Sigmoid colon (tissue), 7 donors: Measurements from ENCODE around the gene HNRNPA3. TPM values are rescaled to one million over a fixed set of nuclear protein-coding genes. Genes with fewer than 3 reads are reported as not detected.

Source experiments
- DNase-seq: peaks from one replicate; pipeline ENCODE4 v3.0.0-alpha.2; 2019
- H3K27ac ChIP-seq, 4 donors: fragments of 200-600 bp; sonication (generic); one replicate each; pipeline ENCODE4 v1.5.1; 2016 to 2019; ENCODE audit warnings: mild to moderate bottlenecking in 1 of 4
- H3K27me3 ChIP-seq, 3 donors: fragments of 200-600 bp; sonication (generic); one replicate each; pipeline ENCODE4 v1.5.1; 2019; ENCODE audit warnings: mild to moderate bottlenecking in 1 of 3
- H3K36me3 ChIP-seq, 4 donors: fragments of 200-600 bp; sonication (generic); one replicate each; pipeline ENCODE4 v1.5.1; 2016 to 2019
- H3K4me1 ChIP-seq, 4 donors: fragments of 200-600 bp; sonication (generic); one replicate each; pipeline ENCODE4 v1.5.1; 2017 to 2019
- H3K4me3 ChIP-seq, 4 donors: fragments of 200-600 bp; sonication (generic); one replicate each; pipeline ENCODE4 v1.5.1; 2017 to 2019; ENCODE audit warnings: mild to moderate bottlenecking in 2 of 4, moderate library complexity in 1 of 4
- H3K9me3 ChIP-seq, 4 donors: fragments of 200-600 bp in 3 of 4; sonication (generic) in 3 of 4; one replicate each; pipeline versions ENCODE4 v1.5.1 to v1.6.1; 2013 to 2019
- CTCF ChIP-seq, 4 experiments: fragments of 450-650 bp in 3 of 4; fragments of 200-600 bp in 1 of 4; IDR thresholded peaks; one replicate each; pipeline ENCODE4 v1.5.1; 2016 to 2019; ENCODE audit warnings: antibody characterized with exemption in 4 of 4, mild to moderate bottlenecking in 3 of 4, moderate library complexity in 2 of 4
- EP300 ChIP-seq, 4 donors: sonication (generic); formaldehyde crosslinking; IDR thresholded peaks; one replicate each; pipeline ENCODE4 v1.6.1; 2017; ENCODE audit warnings: antibody characterized with exemption in 4 of 4
- POLR2A ChIP-seq, 2 donors: fragments of 450-650 bp; IDR thresholded peaks; one replicate each; pipeline ENCODE4 v1.6.1; 2016; ENCODE audit warnings: antibody characterized with exemption in 2 of 2, mild to moderate bottlenecking in 2 of 2, moderate library complexity in 2 of 2
- POLR2AphosphoS5 ChIP-seq, 4 donors: sonication (generic); formaldehyde crosslinking; IDR thresholded peaks; one replicate each; pipeline ENCODE4 v1.6.1; 2017; ENCODE audit warnings: antibody characterized with exemption in 4 of 4
- WGBS, 2 donors: extraction: QIAGEN DNeasy Blood & Tissue Kit; methylation state at CpG; one replicate each; pipeline ENCODE4 v1.1.7; 2013; 5-methylcytosine and 5-hydroxymethylcytosine counted together
- intact Hi-C: fragments of 100-400 bp; cut with DNase I; formaldehyde crosslinking; loops from one replicate; pipeline ENCODE4 v1.15.1; 2023
- polyA plus RNA-seq, 3 donors: library from polyadenylated mRNA; stranded (reverse); fragments of 200-250 nt; gene quantifications; one replicate each; pipeline ENCODE4 v1.2.3, GENCODE V29; 2013
- total RNA-seq, 4 donors: library from RNA; depleted of rRNA; stranded (reverse); fragments of >200 nt; gene quantifications; one replicate each; pipeline ENCODE4 v1.1.0, GENCODE V29; 2016
- donor health status: healthy with polysubstance abuse.
- donor health status: Bipolar disorder and iron deficiency.
- donor health status: healthy.

The HNRNPA3 gene
- total and polyA plus RNA-seq, 7 donors, result 69.2 to 261 (median 82.1) TPM

- Histone ChIP-seq H3K4me1 (no peaks in the 10 kb centered on the region), H3K4me3 (no peak overlapping the region), H3K9me3 (no peaks in the 10 kb centered on the region), H3K27me3 (no peaks in the 10 kb centered on the region), H3K27ac (no peak overlapping the region), H3K36me3 (no peaks in the 10 kb centered on the region)
- TF ChIP-seq POLR2AphosphoS5 (IDR thresholded peaks at IDR 0.05), result no peak
- no peak for TF ChIP-seq CTCF (IDR thresholded peaks at IDR 0.05)
- TF ChIP-seq EP300 (IDR thresholded peaks at IDR 0.05), result no peak
- no peak for TF ChIP-seq POLR2A (IDR thresholded peaks at IDR 0.05)
- intact Hi-C loops, result no loop called here
- 85 to 90% methylated on average over 7 of the region's 7 CpGs for WGBS, 2 donors
- DNase-seq, result no peak
Measured at GRCh38 chr2:177188482-177189469, 23.8 kb upstream of the HNRNPA3 start.

GRCh38 chr2:177190941-177191340 lies 21.7 kb upstream of the HNRNPA3 start:
- Histone ChIP-seq H3K27me3 (no peaks in the 10 kb centered on the region), H3K9me3 (no peaks in the 10 kb centered on the region), H3K4me3 (no peak overlapping the region), H3K27ac (no peak overlapping the region), H3K4me1 (no peaks in the 10 kb centered on the region), H3K36me3 (no peaks in the 10 kb centered on the region)
- 93 to 94% methylated on average over 1 of the region's 1 CpG for WGBS, 2 donors
- no peak for TF ChIP-seq CTCF (IDR thresholded peaks at IDR 0.05)
- no peak for TF ChIP-seq POLR2AphosphoS5 (IDR thresholded peaks at IDR 0.05)
- no peak for TF ChIP-seq POLR2A (IDR thresholded peaks at IDR 0.05)
- TF ChIP-seq EP300 (IDR thresholded peaks at IDR 0.05), result no peak
- no peak for DNase-seq
- intact Hi-C loops, result no loop called here

GRCh38 chr2:177192788-177193187 lies 19.8 kb upstream of the HNRNPA3 start:
- Histone ChIP-seq H3K27ac (no peak overlapping the region), H3K36me3 (no peaks in the 10 kb centered on the region), H3K4me3 (no peak overlapping the region), H3K9me3 (no peaks in the 10 kb centered on the region), H3K4me1 (no peaks in the 10 kb centered on the region), H3K27me3 (no peaks in the 10 kb centered on the region)
- DNase-seq, result no peak
- intact Hi-C loops, result no loop called here
- 49 to 74% methylated on average over 1 of the region's 1 CpG for WGBS, 2 donors
- TF ChIP-seq CTCF (IDR thresholded peaks at IDR 0.05), result no peak
- no peak for TF ChIP-seq EP300 (IDR thresholded peaks at IDR 0.05)
- no peak for TF ChIP-seq POLR2AphosphoS5 (IDR thresholded peaks at IDR 0.05)
- TF ChIP-seq POLR2A (IDR thresholded peaks at IDR 0.05), result no peak

- 68 to 80% methylated on average over 4 of the region's 4 CpGs for WGBS, 2 donors
- intact Hi-C loops, result no loop called here
- Histone ChIP-seq H3K27ac (no peak overlapping the region), H3K4me1 (no peaks in the 10 kb centered on the region), H3K9me3 (no peaks in the 10 kb centered on the region), H3K27me3 (no peaks in the 10 kb centered on the region), H3K36me3 (no peaks in the 10 kb centered on the region), H3K4me3 (no peak overlapping the region)
- no peak for TF ChIP-seq EP300 (IDR thresholded peaks at IDR 0.05)
- TF ChIP-seq POLR2A (IDR thresholded peaks at IDR 0.05), result no peak
- TF ChIP-seq POLR2AphosphoS5 (IDR thresholded peaks at IDR 0.05), result no peak
- TF ChIP-seq CTCF (IDR thresholded peaks at IDR 0.05), result no peak
- no peak for DNase-seq
Measured at GRCh38 chr2:177193240-177193639, 19.4 kb upstream of the HNRNPA3 start.
